GM19023 (cell line): ENCODE data around the gene ADGRF3.
"Not testable (repeated sequence)": the region's sequence is repeated elsewhere in the genome, so short reads cannot be mapped to it uniquely, and the experiment has no call there.

ENCODE experiments used
- ATAC-seq: cut with Tn5 transposase; IDR thresholded peaks from one replicate; pipeline ENCODE4 v1.9.1; 2021; ENCODE audit warnings: mild to moderate bottlenecking, moderate library complexity; ENCODE audit not compliant: unreplicated experiment

Gene ADGRF3

GRCh38 chr2:26346454-26347053 lies at the start of gene ADGRF3:
TSS of gene ADGRF3 (minus strand) at chr2:26346789. CDS start at chr2:26346234, 555 bp downstream.
- ATAC-seq, result no peak

- ATAC-seq, result no peak
These were observed 48.8 kb upstream of the ADGRF3 start for GRCh38 chr2:26395394-26395793.

- no peak for ATAC-seq
These were observed 48.1 kb upstream of the ADGRF3 start for GRCh38 chr2:26394694-26395093.

- ATAC-seq, result no peak
These were observed 40.6 kb upstream of the ADGRF3 start for GRCh38 chr2:26387189-26387588.

- ATAC-seq, result no peak
These were observed 38.0 kb upstream of the ADGRF3 start for GRCh38 chr2:26384597-26384996.

- ATAC-seq, result no peak
These were observed 37.6 kb upstream of the ADGRF3 start for GRCh38 chr2:26384183-26384582.

- no peak for ATAC-seq
These were observed 36.0 kb upstream of the ADGRF3 start for GRCh38 chr2:26382564-26382963.

- ATAC-seq, result no peak
These were observed 33.7 kb upstream of the ADGRF3 start for GRCh38 chr2:26380281-26380680.

- ATAC-seq, result no peak
These were observed 30.2 kb upstream of the ADGRF3 start for GRCh38 chr2:26376799-26377198.

GRCh38 chr2:26370909-26371308 lies 24.3 kb upstream of the ADGRF3 start:
- ATAC-seq, result not testable (repeated sequence)

- not testable (repeated sequence) for ATAC-seq
These were observed 23.1 kb upstream of the ADGRF3 start for GRCh38 chr2:26369664-26370063.

- no peak for ATAC-seq
These were observed 20.4 kb upstream of the ADGRF3 start for GRCh38 chr2:26366957-26367356.

- ATAC-seq, result no peak
These were observed 18.1 kb upstream of the ADGRF3 start for GRCh38 chr2:26364669-26365068.

- no peak for ATAC-seq
These were observed 17.4 kb upstream of the ADGRF3 start for GRCh38 chr2:26363958-26364357.

- ATAC-seq, result no peak
These were observed 16.7 kb upstream of the ADGRF3 start for GRCh38 chr2:26363323-26363722.

GRCh38 chr2:26359886-26360473 lies 13.4 kb upstream of the ADGRF3 start:
- ATAC-seq, result no peak

GRCh38 chr2:26356771-26357170 lies 10.2 kb upstream of the ADGRF3 start:
- ATAC-seq, result no peak

- no peak for ATAC-seq
These were observed 9.5 kb upstream of the ADGRF3 start for GRCh38 chr2:26356111-26356510.

GRCh38 chr2:26355038-26355995 lies 8.7 kb upstream of the ADGRF3 start:
- ATAC-seq, result no peak

GRCh38 chr2:26354469-26354868 lies 7.9 kb upstream of the ADGRF3 start:
- ATAC-seq, result not testable (repeated sequence)

GRCh38 chr2:26352892-26353291 lies 6.3 kb upstream of the ADGRF3 start:
- no peak for ATAC-seq
